Stimulated activated CD4-positive, alpha-beta T cell treated with anti-CD3 and anti-CD28 coated beads, Interleukin-15, amount 100 ng/mL, for 24 hours (primary cell): ENCODE results near the gene TRANK1.

ENCODE experiments used
- DNase-seq: peaks from one replicate; pipeline ENCODE4 v3.0.0-alpha.2; 2020

TRANK1 gene

DNA sequence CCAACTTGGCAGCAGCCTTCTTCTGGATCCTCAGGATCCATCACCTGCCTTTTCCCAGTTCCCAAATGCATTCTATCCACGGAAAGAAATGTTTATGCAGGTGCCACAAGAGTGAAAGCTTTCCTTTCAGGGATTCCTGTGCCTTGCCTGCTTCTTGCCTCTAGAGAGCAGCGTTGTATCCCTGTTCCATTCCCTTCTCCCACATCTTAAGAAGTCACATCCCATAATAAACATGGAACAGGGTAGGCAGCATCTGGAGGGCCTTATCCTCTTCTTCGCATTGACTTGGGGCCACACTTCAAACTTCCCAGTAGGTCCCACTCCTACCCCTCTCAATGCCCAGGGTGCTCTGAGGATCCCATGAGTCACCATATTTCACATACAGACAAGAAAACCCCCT, 107.8 kb downstream of the TRANK1 start:
- no peak for DNase-seq

DNA sequence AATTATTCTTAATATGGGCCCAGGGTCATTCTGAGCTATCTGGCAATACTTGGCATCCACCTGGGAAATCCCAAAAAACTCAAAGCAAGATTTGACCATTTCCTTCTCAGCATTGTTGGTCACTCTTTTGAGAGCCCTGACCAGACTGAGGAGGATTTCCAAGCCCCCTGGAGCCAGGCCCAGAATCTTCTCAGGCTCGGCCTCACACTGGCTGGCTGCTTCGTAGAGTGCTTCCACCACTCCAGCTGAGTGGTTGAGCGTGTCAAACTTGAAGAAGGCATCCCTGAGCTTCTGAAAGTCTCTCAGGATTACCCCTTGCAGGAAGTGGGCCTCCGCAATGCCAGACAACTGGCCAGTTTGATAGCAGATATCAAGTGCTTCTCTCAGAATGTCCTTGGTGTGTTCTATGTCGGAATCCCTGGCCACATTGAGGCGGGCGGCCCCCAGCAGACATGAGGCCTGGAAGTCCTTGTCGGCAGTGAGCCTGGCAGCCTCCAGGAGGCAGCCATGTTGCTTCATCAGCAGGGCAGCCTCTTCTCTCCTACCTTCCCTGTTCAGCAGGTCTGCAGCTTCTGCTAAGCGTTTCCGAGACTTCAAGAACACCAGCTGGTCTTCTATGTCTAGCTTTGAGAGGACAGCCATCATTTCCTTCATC, 111.6 kb downstream of the TRANK1 start:
- no peak for DNase-seq

DNA sequence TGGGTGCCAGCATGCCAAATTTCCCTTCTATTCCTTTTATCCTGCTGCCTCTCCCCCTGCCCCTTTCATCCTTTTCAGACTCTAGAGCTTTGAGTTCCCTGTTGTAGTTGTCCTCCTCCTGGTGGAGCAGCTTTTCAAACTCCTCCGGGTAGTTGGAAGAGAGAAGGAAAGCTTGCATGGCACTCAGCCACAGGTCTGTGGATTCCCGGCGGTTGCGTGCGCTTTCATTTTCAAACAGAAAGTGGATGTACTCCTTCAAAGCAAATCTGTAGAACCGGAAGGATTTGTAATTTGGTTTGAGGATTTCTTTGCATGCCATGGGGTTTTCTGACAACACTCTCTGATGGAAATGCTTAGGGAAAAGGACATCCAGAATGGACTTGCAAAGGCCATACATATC, 112.4 kb downstream of the TRANK1 start:
- no peak for DNase-seq

DNA sequence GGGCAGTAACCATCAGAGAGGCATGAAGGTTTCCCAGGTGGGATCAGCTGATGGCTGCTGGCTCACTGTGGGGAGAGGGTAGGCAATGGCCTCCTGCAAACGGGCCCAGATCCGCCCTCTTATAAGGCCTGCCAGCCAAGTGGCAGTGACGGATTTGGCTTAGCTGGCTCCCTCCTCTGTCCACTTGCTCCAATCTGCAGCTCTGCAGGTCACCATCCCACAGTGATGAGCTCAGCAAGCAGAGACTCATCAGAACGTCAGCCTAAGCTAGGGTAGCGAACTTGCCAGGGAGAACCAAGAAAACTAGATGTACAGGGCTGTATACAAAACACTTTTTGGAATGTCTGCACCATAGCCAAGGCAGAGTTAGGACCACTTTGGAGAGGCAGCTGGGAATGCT, 117.7 kb downstream of the TRANK1 start:
- DNase-seq: no peak

DNA sequence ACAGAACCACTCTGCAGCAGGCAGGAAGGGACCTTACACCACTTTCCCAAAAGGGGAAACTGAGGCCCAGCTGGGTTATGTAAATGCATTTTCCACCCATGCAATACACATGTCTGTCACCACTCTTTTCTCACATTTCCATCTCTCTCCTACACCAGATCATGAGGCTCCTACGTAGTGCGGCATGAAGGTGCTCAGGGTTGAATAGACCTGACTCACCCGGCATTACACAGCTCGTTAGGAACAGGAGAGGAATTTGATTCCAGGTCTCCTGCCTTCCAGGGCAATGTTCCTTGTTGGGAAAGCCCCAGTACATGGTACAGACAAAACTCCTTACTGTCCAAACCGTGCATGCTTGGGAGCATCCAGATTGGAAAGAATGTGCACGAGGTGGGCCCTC, 118.6 kb downstream of the TRANK1 start:
- no peak for DNase-seq

DNA sequence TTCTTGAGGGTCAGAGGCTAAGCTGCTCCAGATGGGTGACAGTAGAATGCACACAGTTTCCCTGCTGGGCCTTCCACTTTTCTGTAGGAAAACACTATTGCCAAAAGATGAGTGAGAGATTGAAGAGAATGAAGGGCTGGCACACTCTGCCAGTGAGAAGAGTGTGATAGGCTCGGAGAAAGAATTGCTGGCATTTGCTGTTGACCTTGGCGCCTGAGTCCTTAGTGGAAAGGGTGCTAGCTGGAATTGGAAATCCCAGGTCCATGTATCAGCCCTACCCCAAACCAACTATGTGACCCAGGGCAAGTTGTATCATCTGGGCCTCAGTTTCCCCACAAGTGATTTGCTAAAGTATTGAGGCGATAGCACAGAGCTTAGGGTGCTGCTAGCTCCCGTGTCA, 120.4 kb downstream of the TRANK1 start:
- DNase-seq: no peak

DNA sequence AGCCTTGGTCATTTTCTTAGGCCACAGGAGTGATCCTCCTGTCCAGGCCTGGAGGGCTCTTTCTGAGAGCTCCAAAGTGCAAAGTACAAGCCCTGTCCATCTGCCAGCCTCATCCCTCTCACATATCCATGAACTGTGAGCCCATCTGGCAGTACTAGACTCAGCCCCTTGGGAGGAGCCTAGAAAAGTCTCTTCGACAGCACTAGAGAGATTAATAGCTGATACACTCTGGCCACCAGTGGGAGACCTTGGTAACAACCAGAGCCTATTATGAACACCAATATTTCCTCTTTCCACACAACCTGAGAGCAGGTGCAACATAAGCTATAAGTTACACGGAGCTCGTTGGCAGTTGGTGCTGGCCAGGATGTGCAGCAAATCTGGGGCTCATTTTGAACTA, 121.0 kb downstream of the TRANK1 start:
- DNase-seq: no peak

DNA sequence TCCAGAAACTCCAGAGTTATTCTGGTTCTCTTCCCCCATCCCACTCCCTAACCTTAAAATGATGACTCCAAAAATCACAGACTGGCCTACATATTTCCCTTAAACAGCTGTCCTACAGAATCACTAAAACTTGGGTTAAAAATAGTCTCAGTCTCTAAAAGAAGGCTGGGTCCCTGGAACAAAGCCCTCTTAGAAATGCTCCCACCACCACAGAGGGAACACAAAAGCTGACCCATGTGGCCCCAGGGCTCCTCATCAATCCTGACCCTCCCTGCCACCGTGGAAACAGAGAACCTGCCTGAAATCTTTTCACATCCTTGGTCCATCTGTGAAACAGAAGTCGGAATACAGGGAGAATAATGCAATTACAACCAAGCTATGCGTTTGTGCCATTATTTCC, 124.8 kb downstream of the TRANK1 start:
- DNase-seq: no peak

DNA sequence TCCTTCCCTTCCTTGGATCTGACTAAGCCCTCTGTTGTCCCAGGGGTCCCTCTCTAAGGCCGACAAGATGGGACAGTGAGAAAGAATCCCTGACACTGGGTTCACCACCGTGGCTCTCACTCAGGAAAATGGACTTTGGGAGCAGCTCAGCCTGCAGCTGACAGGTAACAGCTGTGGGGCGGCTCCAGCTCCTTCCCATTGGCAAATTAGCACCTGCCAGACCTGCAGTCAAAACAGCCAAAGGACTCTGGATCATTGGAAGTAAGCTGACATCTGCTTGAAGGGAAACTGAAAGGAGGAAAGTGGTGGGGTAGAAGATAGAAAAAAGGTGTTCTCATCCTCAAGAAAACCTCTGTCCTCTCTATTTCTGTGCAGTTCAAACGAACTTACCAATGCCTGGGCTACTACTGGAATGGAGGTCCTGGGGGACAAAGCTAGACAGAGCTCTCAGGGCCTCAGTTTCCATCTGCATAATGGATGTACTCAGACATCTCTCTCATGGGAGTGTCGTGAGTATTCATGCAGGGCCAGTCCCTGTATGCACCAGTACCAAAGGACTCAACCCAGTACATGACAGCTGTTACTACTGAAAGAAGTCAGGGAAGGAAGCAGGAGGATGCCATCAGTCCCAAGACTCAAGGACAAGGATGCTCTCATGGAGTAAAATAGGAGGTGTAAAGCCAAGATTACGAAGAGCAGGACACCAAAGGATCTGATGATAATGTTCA, 126.9 kb downstream of the TRANK1 start:
- no peak for DNase-seq

DNA sequence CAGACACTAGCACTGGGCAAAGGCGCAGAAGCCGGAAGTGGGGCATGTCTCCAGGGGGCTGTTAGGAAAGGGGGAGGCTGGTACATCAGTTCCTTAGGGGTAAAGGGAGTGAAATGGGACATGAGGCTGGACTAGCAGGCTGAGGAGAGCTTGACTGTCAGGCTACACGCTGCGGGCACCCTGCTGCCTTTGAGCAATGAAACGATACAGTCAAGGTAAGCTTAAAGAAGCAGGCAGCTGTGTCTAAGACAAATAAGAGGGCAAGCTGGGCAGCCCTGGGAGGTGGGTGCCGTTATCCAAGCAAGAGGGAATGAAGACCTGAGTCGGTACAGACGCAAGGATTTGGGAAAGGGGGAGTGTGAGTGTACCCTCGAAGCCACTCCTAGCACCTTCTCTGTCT, 129.5 kb downstream of the TRANK1 start:
- DNase-seq: no peak

DNA sequence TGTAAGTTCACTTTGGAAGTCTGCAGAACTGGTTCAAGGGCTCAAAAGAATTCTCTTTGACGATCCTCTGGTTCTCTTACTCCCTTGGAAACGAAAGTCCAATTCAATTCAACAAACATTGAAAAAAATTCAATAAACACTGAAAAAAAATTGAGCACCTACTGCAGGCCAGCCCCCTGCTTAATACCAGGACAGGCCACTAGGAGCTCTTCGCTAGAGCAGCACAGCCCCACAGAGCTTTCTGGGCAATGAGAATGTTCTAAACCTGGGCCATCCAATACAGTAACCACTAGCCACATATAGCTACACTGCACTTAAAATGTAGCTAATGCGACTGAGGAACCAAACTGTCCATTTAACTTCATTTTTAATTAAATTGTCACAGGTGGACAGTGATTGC, 130.1 kb downstream of the TRANK1 start:
- no peak for DNase-seq

DNA sequence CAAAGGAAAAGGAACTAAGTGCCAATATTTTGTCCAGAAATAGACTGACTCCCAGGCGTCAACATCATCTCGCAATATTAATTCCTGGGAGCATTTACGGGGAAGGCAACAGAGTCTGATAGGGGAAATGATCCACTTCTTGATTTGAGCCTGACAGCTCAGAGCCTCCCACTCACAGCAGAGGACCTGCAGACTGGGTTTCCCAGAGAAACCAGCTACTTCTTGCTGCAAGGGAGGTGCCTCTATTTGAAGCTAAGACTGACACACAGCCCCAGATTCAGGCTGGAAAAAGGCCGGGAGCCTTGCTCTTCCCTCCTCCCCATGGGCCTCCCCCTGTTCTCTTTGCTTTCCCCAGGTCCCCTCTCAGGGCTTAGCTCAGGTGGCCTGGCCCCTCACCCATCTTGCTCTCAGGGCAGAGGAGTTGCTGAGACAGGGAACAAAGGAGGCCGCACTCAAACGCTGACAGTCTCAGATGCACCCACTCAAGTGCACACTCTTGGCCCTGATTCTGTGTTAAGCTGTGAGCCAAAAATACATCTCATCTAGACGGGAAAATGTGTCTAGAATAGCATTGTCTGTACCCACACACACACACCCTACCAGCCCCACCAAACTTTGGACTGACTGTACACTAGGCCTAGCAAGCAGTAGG, 130.7 kb downstream of the TRANK1 start:
- no peak for DNase-seq

DNA sequence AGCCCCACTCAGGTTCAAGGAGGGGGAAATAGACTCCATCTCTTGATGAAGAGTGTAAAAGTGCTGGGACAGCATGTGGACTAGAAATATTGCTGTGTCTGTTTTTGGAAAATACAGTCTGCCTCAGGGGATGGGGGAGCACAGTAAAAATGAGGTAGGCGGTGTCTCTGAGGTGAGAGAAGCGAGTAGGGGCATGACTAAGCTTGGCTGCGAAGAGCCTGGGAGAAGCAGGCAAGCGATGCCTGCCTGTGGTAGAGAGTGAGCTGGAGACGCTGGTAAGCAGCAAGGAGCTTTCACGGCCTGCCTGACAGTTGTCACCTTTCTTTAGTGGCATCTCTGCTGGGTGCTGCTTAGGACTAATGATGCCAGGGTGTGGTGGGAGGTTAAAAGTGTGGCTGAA, 131.5 kb downstream of the TRANK1 start:
- no peak for DNase-seq

DNA sequence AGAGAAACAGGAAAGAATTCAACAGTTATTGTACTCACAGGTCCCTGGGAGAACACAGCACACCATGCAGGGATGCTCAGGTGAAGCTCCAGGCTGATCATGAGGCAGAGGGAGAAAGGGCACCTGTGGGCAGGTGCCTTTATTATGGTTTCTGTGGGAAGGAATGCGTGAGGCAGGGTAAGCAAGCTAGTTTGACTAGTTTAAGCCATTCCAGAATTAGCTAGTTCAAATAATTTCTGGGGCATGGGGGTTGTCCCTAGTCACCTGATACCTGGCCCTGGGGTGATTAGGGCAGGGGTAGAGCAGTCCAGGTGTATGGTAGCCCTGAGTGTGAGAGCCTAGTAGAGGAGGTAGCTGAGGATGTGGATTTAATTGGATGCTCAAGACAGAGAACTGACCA, 132.6 kb downstream of the TRANK1 start:
- no peak for DNase-seq

DNA sequence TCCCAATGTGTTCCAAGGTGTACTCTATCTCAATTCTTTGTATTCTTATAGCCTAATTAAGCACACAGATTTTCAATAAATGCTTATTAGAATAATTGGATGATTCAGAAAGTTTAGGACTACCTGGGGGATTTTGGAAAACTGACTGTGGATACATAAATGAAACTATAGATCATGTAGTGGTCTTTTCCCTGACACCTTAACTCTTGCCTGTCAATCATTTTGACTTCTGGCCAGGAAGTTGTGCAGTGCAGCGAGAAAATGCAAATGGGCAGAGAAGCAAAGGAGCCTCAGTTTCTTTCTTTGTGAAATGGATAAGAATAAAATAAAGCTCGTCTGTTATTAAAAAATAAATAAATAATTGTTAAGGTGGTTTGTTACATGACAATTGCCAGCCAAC, 133.1 kb downstream of the TRANK1 start:
- no peak for DNase-seq

DNA sequence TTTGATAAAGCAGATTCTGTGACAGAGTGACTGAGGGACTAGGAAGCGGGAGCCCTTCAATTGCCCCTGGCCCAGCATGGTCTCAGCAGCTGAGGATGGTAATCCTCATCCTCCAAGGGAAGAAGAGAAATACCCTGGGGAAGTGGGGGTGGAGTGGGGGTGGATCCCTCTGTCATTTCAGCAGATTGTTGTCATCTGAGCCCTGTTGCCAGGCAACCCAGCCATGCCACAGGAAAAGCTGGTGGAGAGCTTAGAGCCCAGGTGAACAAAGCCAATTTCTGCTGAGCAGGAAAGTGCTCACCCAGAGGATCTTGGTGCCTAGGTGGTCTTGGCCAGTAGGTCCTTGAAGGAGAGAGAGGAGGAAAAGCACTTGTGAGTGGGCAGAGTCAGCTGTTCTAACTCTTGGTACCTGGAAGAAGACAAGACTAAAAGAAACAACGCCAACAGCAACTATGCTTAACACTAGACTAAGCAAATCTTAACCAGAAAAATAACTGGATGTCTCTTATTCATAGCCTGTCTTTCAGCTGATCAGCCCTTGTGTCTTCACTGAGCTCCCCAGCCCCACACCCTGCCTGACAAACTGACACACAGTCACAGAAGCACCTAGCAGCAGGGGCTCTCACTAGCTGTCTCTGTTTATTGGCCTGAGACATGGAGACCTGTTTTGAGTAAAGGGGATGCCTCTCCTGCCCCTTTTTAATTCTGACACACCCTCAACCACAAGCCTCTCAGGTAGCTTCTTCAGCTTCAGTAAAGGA, 140.4 kb downstream of the TRANK1 start:
- DNase-seq: no peak

DNA sequence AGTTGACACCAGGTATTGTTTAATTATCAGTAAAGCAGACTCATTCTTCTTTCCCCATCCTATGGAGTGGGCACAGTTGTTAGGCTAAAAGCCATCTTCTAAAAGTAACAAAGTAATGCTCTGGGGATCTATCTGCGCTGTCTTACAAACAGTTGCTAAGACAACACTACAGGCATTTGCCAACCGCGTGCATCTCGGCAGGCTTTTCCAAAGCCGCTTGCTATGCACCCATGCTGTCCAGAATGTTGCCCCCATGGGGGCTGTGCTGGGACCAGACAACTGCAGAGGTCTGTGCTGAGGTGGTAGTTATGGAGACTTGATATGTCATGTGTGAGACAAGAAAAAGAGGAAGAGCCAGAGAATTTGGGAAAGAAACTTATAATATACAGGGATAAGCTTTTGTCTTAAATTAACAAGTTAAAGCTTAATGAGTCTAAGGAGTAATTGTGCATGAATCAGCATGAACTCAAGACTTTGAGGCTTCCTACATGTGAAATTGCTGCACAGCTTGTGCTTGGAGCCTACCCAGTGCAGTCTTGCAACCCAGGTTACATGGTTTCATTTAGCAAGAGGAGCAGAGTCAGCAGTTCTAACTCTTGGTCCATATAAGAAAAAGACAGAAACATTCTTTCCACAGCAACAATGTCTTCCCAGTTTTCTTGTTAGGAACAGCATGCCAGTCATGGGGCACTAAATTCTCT, 141.6 kb downstream of the TRANK1 start:
- DNase-seq: no peak

DNA sequence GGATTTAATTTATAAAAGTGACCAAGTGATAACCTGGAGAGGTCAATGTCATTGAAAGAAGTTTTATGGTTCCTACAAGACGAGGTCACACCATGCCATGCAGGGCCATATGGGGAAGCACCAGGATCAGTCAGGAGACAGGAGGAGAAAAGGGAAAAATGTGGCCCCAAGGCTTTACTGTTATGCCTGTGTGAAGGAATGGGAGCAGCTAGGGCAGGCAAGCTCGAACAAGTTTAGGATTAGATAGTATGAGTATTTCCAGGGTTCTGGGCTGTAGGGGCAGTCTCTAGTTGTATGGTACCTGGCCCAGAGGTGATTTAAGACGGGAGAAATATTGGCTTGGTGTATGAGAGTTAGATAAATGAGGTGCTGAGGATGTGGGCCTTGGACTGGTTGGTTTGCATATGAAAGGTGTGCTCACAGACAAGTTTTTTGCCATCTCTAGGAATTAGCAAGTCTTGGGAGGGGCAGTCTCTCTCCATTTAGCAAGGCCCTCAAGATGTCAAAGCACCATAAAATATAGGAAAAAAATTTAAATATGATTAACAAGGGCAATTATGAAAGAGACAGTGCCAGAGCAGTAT, 144.2 kb downstream of the TRANK1 start:
- DNase-seq: no peak

DNA sequence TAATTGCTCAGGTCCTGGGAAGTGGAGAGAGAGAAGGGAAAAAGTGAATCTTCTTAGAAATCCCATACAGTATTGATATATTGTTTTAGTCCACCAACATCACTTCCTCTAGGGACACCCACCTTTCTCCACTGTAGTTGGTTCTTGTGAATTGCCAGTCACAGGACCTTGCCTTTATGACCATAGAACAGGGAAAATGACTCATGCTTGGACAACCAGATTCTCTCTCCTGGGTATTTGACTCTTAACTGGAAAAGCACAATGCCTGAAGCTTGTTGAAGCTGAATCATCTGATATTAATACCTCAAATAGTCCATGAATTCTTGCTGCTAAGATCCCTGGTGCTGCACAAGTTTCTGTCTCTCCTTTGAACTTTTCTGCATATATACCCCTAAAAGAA, 148.0 kb downstream of the TRANK1 start:
- DNase-seq: no peak

DNA sequence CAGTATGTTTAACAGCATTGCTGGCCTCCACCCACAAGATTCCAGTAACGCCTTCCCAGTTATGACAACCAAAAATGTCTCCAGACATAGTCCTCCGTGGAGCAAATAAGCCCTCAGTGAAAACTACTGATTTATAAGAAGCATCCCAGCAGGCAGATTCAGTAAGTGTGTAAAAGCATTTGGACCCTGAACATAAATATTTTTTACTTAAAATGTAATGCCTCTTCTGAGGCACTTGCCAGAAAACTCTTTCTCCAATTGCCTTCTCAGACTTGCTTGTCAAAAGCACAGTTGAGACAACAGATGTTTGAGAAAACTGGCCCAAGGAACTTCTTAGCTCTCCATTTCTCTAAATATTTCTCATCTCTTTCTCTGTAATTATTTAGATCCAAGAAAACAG, 148.7 kb downstream of the TRANK1 start:
- DNase-seq: no peak

DNA sequence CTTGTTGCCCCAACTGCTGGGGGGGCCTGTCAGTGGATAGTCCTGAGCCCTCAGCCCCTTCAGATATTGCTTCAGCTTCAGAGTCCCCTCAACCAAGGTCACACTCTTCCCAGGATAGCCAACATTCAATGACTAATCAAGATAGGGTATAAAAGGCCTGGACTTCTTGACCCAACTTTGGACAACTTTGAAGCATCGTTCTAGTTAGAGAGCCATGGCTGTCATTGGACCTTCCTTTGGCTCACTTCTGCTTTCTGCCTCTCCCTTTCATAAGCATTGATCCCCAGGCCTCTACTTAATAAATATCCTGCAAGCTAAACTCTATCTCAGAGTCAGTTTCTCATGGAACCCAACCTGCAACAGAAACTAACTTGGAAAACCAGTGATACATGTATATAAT, 149.2 kb downstream of the TRANK1 start:
- no peak for DNase-seq

DNA sequence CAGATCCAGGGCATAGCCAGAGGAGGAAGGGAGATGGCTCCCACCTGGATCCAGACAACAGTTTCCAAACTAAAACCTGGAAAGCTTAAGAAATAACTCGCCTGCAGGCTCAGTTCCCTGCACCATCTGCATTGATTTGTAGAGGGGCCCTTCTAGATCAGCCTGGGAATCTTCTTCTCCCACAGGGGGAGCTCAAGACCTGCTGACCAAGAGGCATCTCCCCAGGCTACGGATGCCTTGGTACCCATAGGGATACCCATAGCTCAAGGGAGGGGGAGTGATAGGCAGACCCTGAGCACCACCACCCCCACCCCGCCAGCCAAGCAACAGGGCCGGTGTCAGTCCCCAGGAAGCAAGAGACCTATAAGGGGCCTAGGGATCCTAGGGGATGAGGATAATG, 152.5 kb downstream of the TRANK1 start:
- peak; percentile 18 for DNase-seq

DNA sequence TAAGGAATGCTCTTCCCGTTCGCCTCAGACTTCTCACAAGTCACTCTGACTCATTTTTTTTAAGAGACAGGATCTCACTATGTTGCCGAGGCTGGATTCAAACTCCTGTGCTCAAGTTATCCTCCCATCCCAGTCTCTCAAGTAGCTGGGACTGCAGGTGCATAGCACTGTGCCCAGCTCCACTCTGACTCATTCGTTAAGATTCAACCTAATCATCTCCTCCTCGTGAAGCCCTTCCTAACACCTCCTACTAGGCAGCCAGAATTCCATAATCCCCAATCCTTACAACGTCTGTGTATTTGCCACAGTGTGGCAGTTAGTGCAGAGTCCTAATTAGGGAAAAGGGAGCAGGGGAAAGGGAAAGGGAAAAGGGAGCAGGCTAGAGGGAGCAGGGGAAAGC, 154.1 kb downstream of the TRANK1 start:
- DNase-seq: no peak
